Medulla oblongata (tissue), 1 donor: ENCODE data around the gene ARID1A.
"Not testable (repeated sequence)": the region's sequence is repeated elsewhere in the genome, so short reads cannot be mapped to it uniquely, and the experiment has no call there.

Experiments
- DNase-seq: peaks from one replicate; pipeline ENCODE4 v3.0.0-alpha.2; 2015; ENCODE audit errors: extremely low spot score

The ARID1A gene

GRCh38 chr1:26787706-26788514 is 92.1 kb downstream of the ARID1A start, which contains the start of gene PIGV:
TSS of gene PIGV (plus strand) at chr1:26787950. CDS start at chr1:26790816, 2,866 bp downstream.
- peak; percentile 89 for DNase-seq

- no peak for DNase-seq
These were observed 92.6 kb downstream of the ARID1A start for GRCh38 chr1:26788515-26788785.

- peak; percentile 95 for DNase-seq
These were observed 93.2 kb downstream of the ARID1A start for GRCh38 chr1:26788836-26789611.

GRCh38 chr1:26789612-26789865 is 93.7 kb downstream of the ARID1A start:
- DNase-seq = no peak

- DNase-seq = no peak
These were observed 94.1 kb downstream of the ARID1A start for GRCh38 chr1:26789931-26790330.

GRCh38 chr1:26790551-26790953 is 94.7 kb downstream of the ARID1A start:
- DNase-seq = no peak

GRCh38 chr1:26791148-26791547 is 95.3 kb downstream of the ARID1A start:
- DNase-seq = no peak

GRCh38 chr1:26791626-26792025 is 95.8 kb downstream of the ARID1A start:
- no peak for DNase-seq

- DNase-seq = no peak
These were observed 97.1 kb downstream of the ARID1A start for GRCh38 chr1:26792924-26793323.

GRCh38 chr1:26794391-26794790 is 98.6 kb downstream of the ARID1A start:
- peak; percentile 60 for DNase-seq

- DNase-seq = no peak
These were observed 101.8 kb downstream of the ARID1A start for GRCh38 chr1:26797627-26798026.

GRCh38 chr1:26799479-26800142 is 103.8 kb downstream of the ARID1A start:
- peak; percentile 85 for DNase-seq

GRCh38 chr1:26803932-26804331 is 108.1 kb downstream of the ARID1A start:
- not testable (repeated sequence) for DNase-seq

GRCh38 chr1:26810105-26810504 is 114.3 kb downstream of the ARID1A start:
- peak; percentile 78 for DNase-seq

- DNase-seq = no peak
These were observed 115.2 kb downstream of the ARID1A start for GRCh38 chr1:26811057-26811456.

GRCh38 chr1:26811708-26812107 is 115.9 kb downstream of the ARID1A start:
- DNase-seq = no peak

- no peak for DNase-seq
These were observed 118.6 kb downstream of the ARID1A start for GRCh38 chr1:26814377-26814776.

- no peak for DNase-seq
These were observed 119.1 kb downstream of the ARID1A start for GRCh38 chr1:26814893-26815292.

GRCh38 chr1:26820784-26821269 is 125.0 kb downstream of the ARID1A start:
- DNase-seq = peak; percentile 60

GRCh38 chr1:26822737-26823395 is 127.1 kb downstream of the ARID1A start:
- DNase-seq = no peak

GRCh38 chr1:26824731-26825130 is 128.9 kb downstream of the ARID1A start:
- DNase-seq = no peak
